ENCODE results near the gene OSTM1.

The OSTM1 gene

GRCh38 chr6:108113557-108114519 is 39.3 kb upstream of the OSTM1 start:
- TF ChIP-seq GATA3 (IDR thresholded peaks at IDR 0.05; ENCODE audit: low read depth, low read length) (no peak), GATA2 (IDR thresholded peaks at IDR 0.05; ENCODE audit: low read depth, low read length) (no peak)

GRCh38 chr6:108108374-108108773 is 33.8 kb upstream of the OSTM1 start:
- TF ChIP-seq GATA2 (IDR thresholded peaks at IDR 0.05; ENCODE audit: low read depth, low read length) (no peak), GATA3 (IDR thresholded peaks at IDR 0.05; ENCODE audit: low read depth, low read length) (no peak)

- TF ChIP-seq GATA2 (IDR thresholded peaks at IDR 0.05; ENCODE audit: low read depth, low read length) (no peak), GATA3 (IDR thresholded peaks at IDR 0.05; ENCODE audit: low read depth, low read length) (no peak)
Observed at GRCh38 chr6:108107102-108107501, 32.6 kb upstream of the OSTM1 start.

GRCh38 chr6:108106694-108107093 is 32.2 kb upstream of the OSTM1 start:
- TF ChIP-seq GATA2 (IDR thresholded peaks at IDR 0.05; ENCODE audit: low read depth, low read length): no peak
- no peak for TF ChIP-seq GATA3 (IDR thresholded peaks at IDR 0.05; ENCODE audit: low read depth, low read length)

- TF ChIP-seq GATA2 (IDR thresholded peaks at IDR 0.05; ENCODE audit: low read depth, low read length) (no peak), GATA3 (IDR thresholded peaks at IDR 0.05; ENCODE audit: low read depth, low read length) (no peak)
Observed at GRCh38 chr6:108106261-108106660, 31.7 kb upstream of the OSTM1 start.

- TF ChIP-seq GATA3 (IDR thresholded peaks at IDR 0.05; ENCODE audit: low read depth, low read length): no peak
Observed at GRCh38 chr6:108105571-108105970, 31.0 kb upstream of the OSTM1 start.

- TF ChIP-seq GATA3 (IDR thresholded peaks at IDR 0.05; ENCODE audit: low read depth, low read length) (no peak), GATA2 (IDR thresholded peaks at IDR 0.05; ENCODE audit: low read depth, low read length) (no peak)
Observed at GRCh38 chr6:108102965-108103364, 28.4 kb upstream of the OSTM1 start.

GRCh38 chr6:108100003-108100402 is 25.5 kb upstream of the OSTM1 start:
- TF ChIP-seq GATA3 (IDR thresholded peaks at IDR 0.05; ENCODE audit: low read depth, low read length): no peak
- no peak for TF ChIP-seq GATA2 (IDR thresholded peaks at IDR 0.05; ENCODE audit: low read depth, low read length)

GRCh38 chr6:108097882-108098281 is 23.3 kb upstream of the OSTM1 start:
- no peak for TF ChIP-seq GATA2 (IDR thresholded peaks at IDR 0.05; ENCODE audit: low read depth, low read length)

GRCh38 chr6:108093781-108094300 is 19.3 kb upstream of the OSTM1 start:
- TF ChIP-seq GATA3 (IDR thresholded peaks at IDR 0.05; ENCODE audit: low read depth, low read length): no peak
- no peak for TF ChIP-seq GATA2 (IDR thresholded peaks at IDR 0.05; ENCODE audit: low read depth, low read length)

GRCh38 chr6:108091288-108091687 is 16.7 kb upstream of the OSTM1 start:
- TF ChIP-seq GATA2 (IDR thresholded peaks at IDR 0.05; ENCODE audit: low read depth, low read length): no peak
- TF ChIP-seq GATA3 (IDR thresholded peaks at IDR 0.05; ENCODE audit: low read depth, low read length): no peak

- no peak for TF ChIP-seq GATA3 (IDR thresholded peaks at IDR 0.05; ENCODE audit: low read depth, low read length)
- no peak for TF ChIP-seq GATA2 (IDR thresholded peaks at IDR 0.05; ENCODE audit: low read depth, low read length)
Observed at GRCh38 chr6:108083349-108083748, 8.8 kb upstream of the OSTM1 start.

- TF ChIP-seq GATA3 (IDR thresholded peaks at IDR 0.05; ENCODE audit: low read depth, low read length) (no peak), GATA2 (IDR thresholded peaks at IDR 0.05; ENCODE audit: low read depth, low read length) (no peak)
Observed at GRCh38 chr6:108082539-108082938, 8.0 kb upstream of the OSTM1 start.

GRCh38 chr6:108080010-108080780 is 5.7 kb upstream of the OSTM1 start:
- TF ChIP-seq GATA3 (IDR thresholded peaks at IDR 0.05; ENCODE audit: low read depth, low read length) (no peak), GATA2 (IDR thresholded peaks at IDR 0.05; ENCODE audit: low read depth, low read length) (no peak)

All from SH-SY5Y (cell line).